CD4-positive, alpha-beta memory T cell (primary cell): ENCODE data around the gene MTTP. TPM values are rescaled to one million over a fixed set of nuclear protein-coding genes. Genes with fewer than 3 reads are reported as not detected.

ENCODE experiments used
- CTCF ChIA-PET: fragments of 350-600 bp; sonication (Branson Sonifier 250); formaldehyde crosslinking; loops from one replicate; lab custom pipeline; 2021; ENCODE audit warnings: inconsistent platforms; ENCODE audit not compliant: partially characterized antibody; lab: Charles Lee
- POLR2A ChIA-PET: fragments of 350-600 bp; sonication (Branson Sonifier 250); formaldehyde crosslinking; loops from one replicate; lab custom pipeline; 2021; ENCODE audit not compliant: partially characterized antibody; lab: Charles Lee
- DNase-seq, 5 donors: peaks; one replicate each; pipeline versions ENCODE4 v3.0.0 to v3.0.0-alpha.2; 2020 to 2022; ENCODE audit warnings: mixed read lengths in 1 of 5
- H3K27ac ChIP-seq: one replicate; pipeline ENCODE4 v1.7.0; 2013; ENCODE audit warnings: low read depth, low read length
- H3K27me3 ChIP-seq: 2 replicates; pipeline ENCODE4 v1.7.0; 2013; ENCODE audit warnings: mild to moderate bottlenecking, low read length, moderate library complexity; ENCODE audit not compliant: insufficient read depth
- H3K36me3 ChIP-seq: 2 replicates; pipeline ENCODE4 v1.7.0; 2013; ENCODE audit warnings: mild to moderate bottlenecking, low read length, moderate library complexity; ENCODE audit not compliant: insufficient read depth
- H3K4me1 ChIP-seq: 2 replicates; pipeline ENCODE4 v1.7.0; 2013; ENCODE audit warnings: mild to moderate bottlenecking, low read length, moderate library complexity; ENCODE audit not compliant: insufficient read depth
- H3K4me3 ChIP-seq, 2 donors: one replicate each; pipeline ENCODE4 v1.7.0; 2013; ENCODE audit warnings: low read length in 2 of 2, mild to moderate bottlenecking in 1 of 2
- H3K9me3 ChIP-seq, 2 donors: one replicate each; pipeline ENCODE4 v1.7.0; 2013; ENCODE audit warnings: low read length in 2 of 2, control low read depth in 1 of 2; ENCODE audit not compliant: control insufficient read depth in 1 of 2
- H3K27ac Mint-ChIP-seq, 7 donors: one replicate each; pipeline ENCODE4 v1.8.0; 2020 to 2021; ENCODE audit warnings: mixed read lengths in 7 of 7, mild to moderate bottlenecking in 6 of 7, inconsistent platforms in 3 of 7, moderate library complexity in 3 of 7
- H3K27me3 Mint-ChIP-seq, 2 donors: one replicate each; pipeline ENCODE4 v1.8.0; 2020 to 2021; ENCODE audit warnings: mixed read lengths in 2 of 2
- H3K36me3 Mint-ChIP-seq, 2 donors: one replicate each; pipeline ENCODE4 v1.8.0; 2020 to 2021; ENCODE audit warnings: mixed read lengths in 2 of 2, inconsistent platforms in 1 of 2, mild to moderate bottlenecking in 1 of 2
- H3K4me1 Mint-ChIP-seq, 4 donors: one replicate each; pipeline ENCODE4 v1.8.0; 2020 to 2021; ENCODE audit warnings: mixed read lengths in 4 of 4, mild to moderate bottlenecking in 1 of 4
- H3K4me3 Mint-ChIP-seq, 8 donors: one replicate each; pipeline ENCODE4 v1.8.0; 2020 to 2021; ENCODE audit warnings: mixed read lengths in 8 of 8, mild to moderate bottlenecking in 7 of 8, moderate library complexity in 6 of 8, inconsistent platforms in 3 of 8
- H3K9me3 Mint-ChIP-seq, 8 donors: one replicate each; pipeline ENCODE4 v1.8.0; 2020 to 2021; ENCODE audit warnings: mixed read lengths in 8 of 8, mild to moderate bottlenecking in 5 of 8, inconsistent platforms in 3 of 8, moderate library complexity in 1 of 8
- intact Hi-C: fragments of 100-400 bp; cut with micrococcal nuclease; formaldehyde crosslinking; loops from one replicate; pipeline ENCODE4 v1.15.1; 2023
- polyA plus RNA-seq, 2 donors: library from polyadenylated mRNA; unstranded; fragments of 300-500 nt; fragmentation: Illumina TruSeq; gene quantifications; one replicate each; pipeline ENCODE4 v1.2.3, GENCODE V29; 2021
- total RNA-seq, 2 experiments: library from RNA; stranded (reverse); gene quantifications; one replicate each; pipeline ENCODE4 v1.2.3, GENCODE V29; 2021

MTTP gene
- total and polyA plus RNA-seq, 4 experiments from 2014 or later = 0.67 TPM; not detected in 3

DNA sequence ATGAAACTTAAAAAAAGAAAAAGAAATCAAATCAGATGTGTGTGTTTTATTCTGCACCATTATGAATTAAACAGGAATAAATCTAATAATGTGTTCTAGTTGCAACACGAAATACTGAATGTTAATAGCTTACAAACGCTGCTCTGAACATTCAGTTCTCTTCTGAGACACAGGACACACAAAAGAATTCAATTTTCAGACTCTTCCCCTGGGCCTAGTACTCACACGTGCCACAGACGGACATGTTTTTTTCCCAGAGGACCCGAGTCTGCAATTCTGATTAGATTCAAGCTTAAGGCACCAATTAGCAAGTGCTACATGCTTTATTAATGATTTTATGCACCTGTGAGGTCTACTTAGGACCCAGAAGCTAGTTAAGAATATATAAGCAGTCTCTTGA, 62.5 kb downstream of the MTTP start:
- POLR2A ChIA-PET = no interaction called here
- peaks cover 0 to 6% of the 10 kb centered on the region in 2 donors for H3K27me3 Mint-ChIP-seq
- intact Hi-C loops = no loop called here
- no peaks in the 10 kb centered on the region for H3K36me3 Mint-ChIP-seq
- H3K36me3 ChIP-seq = no peaks in the 10 kb centered on the region
- H3K9me3 ChIP-seq = no peaks in the 10 kb centered on the region
- no peak overlapping the region for H3K4me3 Mint-ChIP-seq
- no peak overlapping the region for H3K27ac Mint-ChIP-seq
- H3K4me1 ChIP-seq = no peaks in the 10 kb centered on the region
- CTCF ChIA-PET = no interaction called here
- H3K27ac ChIP-seq = no peak overlapping the region
- no peaks in the 10 kb centered on the region for H3K4me1 Mint-ChIP-seq
- no peak for DNase-seq
- H3K27me3 ChIP-seq = no peaks in the 10 kb centered on the region
- no peak overlapping the region for H3K4me3 ChIP-seq
- H3K9me3 Mint-ChIP-seq = no peaks in the 10 kb centered on the region

- no peaks in the 10 kb centered on the region for H3K4me1 Mint-ChIP-seq
Measured at GRCh38 chr4:99640676-99641075, 66.1 kb downstream of the MTTP start.

GRCh38 chr4:99642725-99643489, 68.3 kb downstream of the MTTP start:
- Mint-ChIP-seq H3K27ac (no peak overlapping the region), H3K4me3 (no peak overlapping the region), H3K36me3 (no peaks in the 10 kb centered on the region), H3K4me1 (no peaks in the 10 kb centered on the region), H3K9me3 (no peaks in the 10 kb centered on the region), H3K27me3 (peaks cover 0 to 4% of the 10 kb centered on the region in 2 donors)
- Histone ChIP-seq H3K9me3 (no peaks in the 10 kb centered on the region), H3K27ac (no peak overlapping the region), H3K36me3 (no peaks in the 10 kb centered on the region), H3K4me1 (no peaks in the 10 kb centered on the region), H3K4me3 (no peak overlapping the region), H3K27me3 (no peaks in the 10 kb centered on the region)
- no peak for DNase-seq
- ChIA-PET POLR2A (no interaction called here), CTCF (no interaction called here)
- intact Hi-C loops = no loop called here

More at GRCh38 chr4:99640676-99641075, 66.1 kb downstream of the MTTP start:
- no peaks in the 10 kb centered on the region for H3K4me1 ChIP-seq
- H3K4me3 Mint-ChIP-seq = no peak overlapping the region
- H3K27ac ChIP-seq = no peak overlapping the region
- POLR2A ChIA-PET = no interaction called here
- H3K36me3 ChIP-seq = no peaks in the 10 kb centered on the region
- H3K4me3 ChIP-seq = no peak overlapping the region
- no peak overlapping the region for H3K27ac Mint-ChIP-seq
- peaks cover 0 to 4% of the 10 kb centered on the region in 2 donors for H3K27me3 Mint-ChIP-seq
- H3K9me3 ChIP-seq = no peaks in the 10 kb centered on the region
- intact Hi-C loops = no loop called here
- no peaks in the 10 kb centered on the region for H3K36me3 Mint-ChIP-seq
- H3K9me3 Mint-ChIP-seq = no peaks in the 10 kb centered on the region
- DNase-seq = no peak
- CTCF ChIA-PET = no interaction called here
- no peaks in the 10 kb centered on the region for H3K27me3 ChIP-seq

DNA sequence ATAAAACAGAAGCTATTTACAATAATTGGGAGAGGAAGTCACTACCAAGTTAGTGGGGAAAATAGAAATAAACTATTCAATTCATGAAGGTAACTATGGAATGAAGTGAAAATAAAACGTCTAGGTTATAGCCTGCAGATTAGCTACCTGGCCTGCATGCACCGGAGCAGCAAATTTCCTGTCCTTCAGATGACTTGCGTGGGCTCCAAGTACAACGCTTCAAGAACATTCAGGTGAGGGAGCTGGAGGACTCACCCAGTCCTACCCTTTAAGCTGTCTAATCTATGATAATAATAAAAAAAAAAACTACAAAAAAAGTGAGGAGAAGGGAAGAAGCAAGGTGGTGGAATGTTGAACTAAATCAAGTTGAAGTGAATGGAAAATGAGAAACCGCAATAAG, 69.8 kb downstream of the MTTP start:
- H3K9me3 ChIP-seq = no peaks in the 10 kb centered on the region
- H3K36me3 ChIP-seq = no peaks in the 10 kb centered on the region
- DNase-seq = no peak
- ChIA-PET CTCF (no interaction called here), POLR2A (no interaction called here)
- no peaks in the 10 kb centered on the region for H3K4me1 ChIP-seq
- Mint-ChIP-seq H3K27me3 (peaks cover 0 to 4% of the 10 kb centered on the region in 2 donors), H3K36me3 (no peaks in the 10 kb centered on the region), H3K27ac (peak overlapping the region in 1 of 7 donors; percentile 46), H3K4me1 (no peaks in the 10 kb centered on the region), H3K9me3 (no peaks in the 10 kb centered on the region), H3K4me3 (no peak overlapping the region)
- no peaks in the 10 kb centered on the region for H3K27me3 ChIP-seq
- intact Hi-C loops = no loop called here
- H3K4me3 ChIP-seq = no peak overlapping the region
- no peak overlapping the region for H3K27ac ChIP-seq

- H3K4me3 ChIP-seq = no peak overlapping the region
- Mint-ChIP-seq H3K9me3 (no peaks in the 10 kb centered on the region), H3K4me3 (no peak overlapping the region), H3K4me1 (no peaks in the 10 kb centered on the region), H3K27ac (no peak overlapping the region), H3K36me3 (no peaks in the 10 kb centered on the region), H3K27me3 (peaks cover 0 to 4% of the 10 kb centered on the region in 2 donors)
- ChIA-PET CTCF (no interaction called here), POLR2A (no interaction called here)
- H3K27ac ChIP-seq = no peak overlapping the region
- intact Hi-C loops = no loop called here
- H3K36me3 ChIP-seq = no peaks in the 10 kb centered on the region
- no peak for DNase-seq
- H3K4me1 ChIP-seq = no peaks in the 10 kb centered on the region
- no peaks in the 10 kb centered on the region for H3K9me3 ChIP-seq
- H3K27me3 ChIP-seq = no peaks in the 10 kb centered on the region
Measured at GRCh38 chr4:99645036-99645435, 70.4 kb downstream of the MTTP start.

DNA sequence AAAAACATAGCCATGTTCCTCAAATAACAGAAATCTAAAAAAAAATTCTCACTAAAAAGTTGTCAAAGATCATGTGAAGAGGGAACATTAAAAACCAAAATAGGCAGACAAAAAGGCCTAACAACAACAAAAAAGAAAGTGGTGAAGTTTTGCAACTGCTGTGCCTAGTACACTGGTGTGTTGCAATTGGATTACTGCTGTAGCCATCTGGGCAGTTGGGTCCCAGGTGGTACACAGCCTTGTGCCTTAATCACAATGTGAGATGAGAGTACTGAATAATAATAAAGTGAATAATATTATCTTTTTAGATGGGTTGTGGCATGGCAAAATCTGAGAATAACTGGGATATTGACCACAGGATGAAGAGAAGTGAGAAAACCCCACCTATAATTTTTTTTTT, 71.0 kb downstream of the MTTP start:
- Mint-ChIP-seq H3K4me3 (no peak overlapping the region), H3K27ac (no peak overlapping the region), H3K4me1 (no peaks in the 10 kb centered on the region), H3K36me3 (no peaks in the 10 kb centered on the region), H3K27me3 (peaks cover 0 to under 1% of the 10 kb centered on the region in 2 donors), H3K9me3 (no peaks in the 10 kb centered on the region)
- Histone ChIP-seq H3K9me3 (no peaks in the 10 kb centered on the region), H3K27me3 (no peaks in the 10 kb centered on the region), H3K4me3 (no peak overlapping the region), H3K36me3 (no peaks in the 10 kb centered on the region), H3K27ac (no peak overlapping the region), H3K4me1 (no peaks in the 10 kb centered on the region)
- intact Hi-C loops = no loop called here
- POLR2A ChIA-PET = no interaction called here
- CTCF ChIA-PET = no interaction called here
- DNase-seq = no peak

DNA sequence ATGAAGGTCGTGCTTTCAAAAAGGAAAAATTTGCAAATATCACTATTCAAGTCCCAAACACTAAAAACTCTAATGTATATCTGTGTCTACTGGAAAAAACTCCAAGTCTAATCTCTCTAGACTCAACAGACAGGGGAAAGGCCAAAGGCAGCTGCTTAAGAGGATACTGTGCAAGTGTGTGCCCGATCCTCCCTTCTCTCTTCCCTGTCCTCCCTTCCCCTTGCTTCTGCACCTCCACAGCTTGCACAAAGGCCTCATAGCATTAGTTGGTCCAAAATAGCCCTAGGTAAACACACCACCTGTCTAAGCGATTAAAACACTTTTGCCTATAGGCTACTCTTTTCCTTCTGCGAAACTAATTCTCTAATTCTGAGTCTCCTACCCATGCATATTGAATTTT, 72.4 kb downstream of the MTTP start:
- POLR2A ChIA-PET = no interaction called here
- H3K4me3 Mint-ChIP-seq = no peak overlapping the region
- no peaks in the 10 kb centered on the region for H3K36me3 Mint-ChIP-seq

More for the DNA sequence above, 72.4 kb downstream of the MTTP start:
- intact Hi-C loops = no loop called here
- Histone ChIP-seq H3K27ac (no peak overlapping the region), H3K4me3 (no peak overlapping the region), H3K9me3 (no peaks in the 10 kb centered on the region), H3K4me1 (no peaks in the 10 kb centered on the region), H3K27me3 (no peaks in the 10 kb centered on the region), H3K36me3 (no peaks in the 10 kb centered on the region)
- no peaks in the 10 kb centered on the region for H3K9me3 Mint-ChIP-seq
- H3K4me1 Mint-ChIP-seq = no peaks in the 10 kb centered on the region
- no peaks in the 10 kb centered on the region for H3K27me3 Mint-ChIP-seq
- no peak for DNase-seq
- CTCF ChIA-PET = no interaction called here
- H3K27ac Mint-ChIP-seq = no peak overlapping the region
